Activated B cell treated with CpG ODN at 0.5 μM for 24 hours (primary cell): ENCODE data around the gene KIF5B. TPM values are rescaled to one million over a fixed set of nuclear protein-coding genes. Genes with fewer than 3 reads are reported as not detected.

Experiments used
- ATAC-seq: fragments of 200-7000 bp; cut with Tn5 transposase; one replicate; pipeline ENCODE4 v1.10.0; 2021; ENCODE audit warnings: low read depth, mild to moderate bottlenecking, moderate library complexity
- CTCF ChIA-PET: fragments of 350-600 bp; sonication (Branson Sonifier 250); formaldehyde crosslinking; loops from one replicate; lab custom pipeline; 2021; ENCODE audit warnings: antibody characterized with exemption; lab: Charles Lee
- POLR2A ChIA-PET: fragments of 350-600 bp; sonication (Branson Sonifier 250); formaldehyde crosslinking; loops from one replicate; lab custom pipeline; 2021; ENCODE audit warnings: antibody characterized with exemption; lab: Charles Lee
- DNase-seq: peaks from one replicate; pipeline ENCODE4 v3.0.0; 2022
- H3K27ac Mint-ChIP-seq: one replicate; pipeline ENCODE4 v1.8.0; 2020; ENCODE audit warnings: mixed read lengths
- H3K27me3 Mint-ChIP-seq: one replicate; pipeline ENCODE4 v1.8.0; 2021; ENCODE audit warnings: mixed read lengths
- H3K36me3 Mint-ChIP-seq: one replicate; pipeline ENCODE4 v1.8.0; 2021; ENCODE audit warnings: low read depth, mixed read lengths
- H3K4me1 Mint-ChIP-seq: one replicate; pipeline ENCODE4 v1.8.0; 2021; ENCODE audit warnings: mixed read lengths
- H3K4me3 Mint-ChIP-seq: one replicate; pipeline ENCODE4 v1.8.0; 2020; ENCODE audit warnings: mild to moderate bottlenecking, mixed read lengths
- H3K9me3 Mint-ChIP-seq: one replicate; pipeline ENCODE4 v1.8.0; 2020; ENCODE audit warnings: mixed read lengths
- intact Hi-C: fragments of 100-400 bp; cut with micrococcal nuclease; formaldehyde crosslinking; loops from one replicate; pipeline ENCODE4 v1.15.1; 2024
- total RNA-seq: library from RNA; stranded (reverse); gene quantifications from 2 replicates; pipeline ENCODE4 v1.2.3, GENCODE V29; 2022
- TF ChIP-seq, protein P1 (sequence below): fragments of 200-600 bp; IDR thresholded peaks from one replicate; pipeline ENCODE4 v1.8.0; 2022; ENCODE audit warnings: antibody characterized with exemption, mild to moderate bottlenecking

The KIF5B gene
- total RNA-seq, 1 donor from 2014 or later = 45.0 TPM

DNA sequence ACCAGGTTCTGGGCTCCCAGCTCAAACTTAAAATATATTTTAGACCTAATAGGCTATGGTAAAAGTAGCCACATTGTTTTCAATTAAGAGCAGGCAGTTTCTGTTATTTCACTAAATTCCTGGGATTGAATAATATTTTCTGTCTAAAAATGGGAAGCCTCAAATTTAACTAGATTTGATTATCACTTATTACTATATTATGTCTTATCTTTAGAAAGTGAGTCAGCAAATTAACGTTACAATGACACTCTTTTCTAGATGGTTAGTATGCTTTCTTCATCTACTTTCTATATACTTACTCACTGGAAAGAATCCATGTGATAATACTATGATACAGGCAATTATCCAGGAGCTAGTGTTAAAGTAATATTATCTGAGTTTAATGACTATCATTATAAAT is 27.5 kb downstream of the KIF5B start:
- no peak overlapping the region for H3K27ac Mint-ChIP-seq
- POLR2A ChIA-PET = no interaction called here

DNA sequence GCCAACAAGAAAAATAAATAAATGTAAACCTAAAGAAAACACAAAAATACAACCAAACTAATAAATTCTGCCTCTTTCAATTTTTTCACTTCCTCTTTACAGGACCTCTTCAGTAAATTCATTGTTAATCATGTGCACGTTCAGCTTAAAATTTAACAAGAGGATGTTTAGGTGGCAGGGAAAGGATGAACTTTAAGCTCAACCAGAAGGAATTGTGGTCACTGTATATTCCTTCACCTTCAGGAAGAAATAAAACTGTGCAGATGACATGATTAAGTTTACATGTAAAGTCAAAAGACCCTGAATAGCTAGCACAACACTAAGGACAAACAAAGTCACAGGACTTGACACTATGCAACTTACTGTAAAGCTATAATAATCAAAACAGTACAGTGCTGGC is 33.0 kb downstream of the KIF5B start:
- ATAC-seq (no peak), DNase-seq (no peak)
- ChIA-PET POLR2A (interaction anchor here (1.0 kb wide), 1 partner anchor 161 kb away, joined by 3 read pairs; no protein-coding TSS in a partner anchor), CTCF (interaction anchor here (1.2 kb wide), 1 partner anchor 186 kb away, joined by 3 read pairs; no protein-coding TSS in a partner anchor)
- Mint-ChIP-seq H3K36me3 (peaks cover 70% of the 10 kb centered on the region), H3K9me3 (no peaks in the 10 kb centered on the region), H3K27me3 (no peaks in the 10 kb centered on the region), H3K4me3 (no peak overlapping the region), H3K4me1 (peaks cover 10% of the 10 kb centered on the region), H3K27ac (no peak overlapping the region)
- TF ChIP-seq, protein P1, sequence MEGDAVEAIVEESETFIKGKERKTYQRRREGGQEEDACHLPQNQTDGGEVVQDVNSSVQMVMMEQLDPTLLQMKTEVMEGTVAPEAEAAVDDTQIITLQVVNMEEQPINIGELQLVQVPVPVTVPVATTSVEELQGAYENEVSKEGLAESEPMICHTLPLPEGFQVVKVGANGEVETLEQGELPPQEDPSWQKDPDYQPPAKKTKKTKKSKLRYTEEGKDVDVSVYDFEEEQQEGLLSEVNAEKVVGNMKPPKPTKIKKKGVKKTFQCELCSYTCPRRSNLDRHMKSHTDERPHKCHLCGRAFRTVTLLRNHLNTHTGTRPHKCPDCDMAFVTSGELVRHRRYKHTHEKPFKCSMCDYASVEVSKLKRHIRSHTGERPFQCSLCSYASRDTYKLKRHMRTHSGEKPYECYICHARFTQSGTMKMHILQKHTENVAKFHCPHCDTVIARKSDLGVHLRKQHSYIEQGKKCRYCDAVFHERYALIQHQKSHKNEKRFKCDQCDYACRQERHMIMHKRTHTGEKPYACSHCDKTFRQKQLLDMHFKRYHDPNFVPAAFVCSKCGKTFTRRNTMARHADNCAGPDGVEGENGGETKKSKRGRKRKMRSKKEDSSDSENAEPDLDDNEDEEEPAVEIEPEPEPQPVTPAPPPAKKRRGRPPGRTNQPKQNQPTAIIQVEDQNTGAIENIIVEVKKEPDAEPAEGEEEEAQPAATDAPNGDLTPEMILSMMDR = no peak
- intact Hi-C loops = loop anchor here (10.0 kb wide), 1 partner anchor 272 kb away; no protein-coding TSS in a partner anchor

More for the DNA sequence above, 27.5 kb downstream of the KIF5B start:
- CTCF ChIA-PET = no interaction called here
- TF ChIP-seq, protein P1 = no peak
- Mint-ChIP-seq H3K36me3 (peaks cover 79% of the 10 kb centered on the region), H3K4me1 (peaks cover 1% of the 10 kb centered on the region), H3K9me3 (no peaks in the 10 kb centered on the region), H3K4me3 (no peak overlapping the region), H3K27me3 (no peaks in the 10 kb centered on the region)
- intact Hi-C loops = loop anchor here (10.0 kb wide), 1 partner anchor 266 kb away; no protein-coding TSS in a partner anchor
- ATAC-seq (no peak), DNase-seq (no peak)

DNA sequence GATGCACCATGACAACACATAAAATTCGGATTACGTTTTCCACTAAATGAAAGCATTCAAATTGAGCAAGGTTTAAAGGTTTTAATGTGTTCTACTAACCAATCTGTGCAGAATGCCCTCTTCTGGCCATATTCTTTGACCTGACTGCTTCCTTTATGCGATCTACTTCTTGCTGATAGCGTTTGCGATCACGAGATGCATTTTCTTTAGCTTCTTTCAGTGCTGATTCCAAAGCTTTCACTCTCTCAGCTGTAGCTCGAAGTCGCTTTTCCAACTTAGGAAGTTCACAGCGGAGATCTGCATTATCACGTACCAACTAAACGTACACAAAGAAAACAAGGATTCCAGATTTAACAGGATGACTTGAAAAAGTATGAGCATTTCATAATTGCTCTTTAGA is 39.2 kb downstream of the KIF5B start:
- TF ChIP-seq, protein P1 = no peak
- ATAC-seq (no peak), DNase-seq (no peak)
- H3K4me3 Mint-ChIP-seq = no peak overlapping the region
- CTCF ChIA-PET = interaction anchor here (2.1 kb wide), 1 partner anchor 155 kb away, joined by 7 read pairs; no protein-coding TSS in a partner anchor
- no peaks in the 10 kb centered on the region for H3K9me3 Mint-ChIP-seq
- H3K36me3 Mint-ChIP-seq = peaks cover 76% of the 10 kb centered on the region
- intact Hi-C loops = no loop called here
- H3K27ac Mint-ChIP-seq = no peak overlapping the region
- H3K27me3 Mint-ChIP-seq = no peaks in the 10 kb centered on the region
- H3K4me1 Mint-ChIP-seq = no peaks in the 10 kb centered on the region
- POLR2A ChIA-PET = no interaction called here

DNA sequence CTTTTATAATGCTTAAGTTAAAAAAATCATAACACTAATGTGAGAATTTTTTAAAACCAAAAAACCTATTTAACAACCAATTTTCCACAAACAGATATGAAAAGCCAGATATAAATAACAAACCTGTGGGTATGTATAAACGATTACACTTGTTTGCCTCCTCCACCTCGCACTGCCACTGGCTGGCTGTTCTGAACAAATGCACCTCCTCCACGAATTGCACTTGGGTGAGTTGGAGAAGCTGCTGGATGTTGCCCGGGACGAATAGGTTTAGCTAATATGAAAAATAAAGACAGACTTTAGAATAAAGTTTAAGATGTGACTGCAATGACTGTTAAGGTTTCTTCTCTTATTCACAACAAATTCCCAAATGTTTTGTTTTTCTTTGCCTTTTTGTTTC is 40.8 kb downstream of the KIF5B start:
- ChIA-PET POLR2A (no interaction called here), CTCF (interaction anchor here (1.0 kb wide), 1 partner anchor 153 kb away, joined by 4 read pairs; no protein-coding TSS in a partner anchor)
- Mint-ChIP-seq H3K9me3 (no peaks in the 10 kb centered on the region), H3K36me3 (peaks cover 75% of the 10 kb centered on the region), H3K4me1 (no peaks in the 10 kb centered on the region), H3K27ac (no peak overlapping the region), H3K27me3 (no peaks in the 10 kb centered on the region), H3K4me3 (no peak overlapping the region)
- TF ChIP-seq, protein P1 = no peak
- DNase-seq (no peak), ATAC-seq (no peak)
- intact Hi-C loops = no loop called here

DNA sequence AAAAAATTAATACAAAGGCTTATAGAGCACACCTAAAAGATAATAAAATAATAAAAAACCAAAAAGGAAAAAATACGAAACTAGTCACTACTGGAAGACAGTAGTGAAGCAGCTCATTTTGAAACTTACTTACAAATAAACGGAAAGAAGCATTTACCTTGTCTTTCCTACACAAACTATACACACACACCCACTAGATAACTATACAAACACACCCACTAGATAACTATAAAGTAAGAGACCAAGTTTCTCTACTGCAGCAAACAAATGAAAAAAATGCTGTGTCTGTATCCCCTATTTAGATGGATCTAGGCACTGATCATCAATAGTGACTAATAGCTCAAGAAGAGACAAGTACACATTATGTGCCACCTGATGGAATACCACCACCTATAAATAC is 49.2 kb downstream of the KIF5B start:
- Mint-ChIP-seq H3K9me3 (no peaks in the 10 kb centered on the region), H3K27me3 (no peaks in the 10 kb centered on the region), H3K4me3 (no peak overlapping the region), H3K4me1 (peaks cover 2% of the 10 kb centered on the region), H3K36me3 (peaks cover 41% of the 10 kb centered on the region), H3K27ac (no peak overlapping the region)
- POLR2A ChIA-PET = no interaction called here
- TF ChIP-seq, protein P1 = no peak
- ATAC-seq (no peak), DNase-seq (no peak)
- intact Hi-C loops = no loop called here
- CTCF ChIA-PET = interaction anchor here (5.2 kb wide), 1 partner anchor 146 kb away, joined by 45 read pairs; no protein-coding TSS in a partner anchor
